Calu3 (cell line): ENCODE measurements around the gene CLCN7. TPM values are rescaled to one million over a fixed set of nuclear protein-coding genes. Genes with fewer than 3 reads are reported as not detected.

Experiments
- BruUV-seq: library from RNA; stranded (reverse); fragments of 400-500 nt; replicated peaks from 2 replicates; lab custom pipeline; 2021; lab: Mats Ljungman, UMichigan
- CTCF ChIA-PET: fragments of 300-600 bp; sonication (Branson Sonifier 250); formaldehyde crosslinking; loops from one replicate; lab custom pipeline; 2022; ENCODE audit warnings: antibody characterized with exemption; lab: Charles Lee
- DNase-seq: peaks from one replicate; pipeline ENCODE4 v3.0.0; 2022
- H3K27ac Mint-ChIP-seq: one replicate; pipeline ENCODE4 v1.8.0; 2022; ENCODE audit warnings: mixed read lengths; ENCODE audit not compliant: unreplicated experiment
- H3K27me3 Mint-ChIP-seq: one replicate; pipeline ENCODE4 v1.8.0; 2022; ENCODE audit warnings: mixed read lengths; ENCODE audit not compliant: unreplicated experiment
- H3K36me3 Mint-ChIP-seq: one replicate; pipeline ENCODE4 v1.8.0; 2022; ENCODE audit warnings: mild to moderate bottlenecking, moderate library complexity, mixed read lengths; ENCODE audit not compliant: insufficient read depth, unreplicated experiment
- H3K4me1 Mint-ChIP-seq: one replicate; pipeline ENCODE4 v1.8.0; 2022; ENCODE audit warnings: mild to moderate bottlenecking, low read depth, mixed read lengths; ENCODE audit not compliant: unreplicated experiment
- H3K4me3 Mint-ChIP-seq: one replicate; pipeline ENCODE4 v1.8.0; 2022; ENCODE audit warnings: mild to moderate bottlenecking, low read depth, moderate library complexity, mixed read lengths; ENCODE audit not compliant: unreplicated experiment
- H3K9me3 Mint-ChIP-seq: one replicate; pipeline ENCODE4 v1.8.0; 2022; ENCODE audit warnings: low read depth, mixed read lengths; ENCODE audit not compliant: unreplicated experiment
- CTCF ChIP-seq: fragments of 200-600 bp; IDR thresholded peaks from one replicate; pipeline ENCODE4 v1.8.0; 2022; ENCODE audit warnings: antibody characterized with exemption; ENCODE audit not compliant: unreplicated experiment
- intact Hi-C: fragments of 100-400 bp; cut with micrococcal nuclease; formaldehyde crosslinking; loops from one replicate; pipeline ENCODE4 v1.10.0; 2022; ENCODE audit not compliant: unreplicated experiment
- total RNA-seq: library from RNA; stranded (reverse); gene quantifications from 2 replicates; pipeline ENCODE4 v1.2.3, GENCODE V29; 2022

CLCN7 gene
- total RNA-seq, 1 experiment from 2014 or later = 117 TPM

GRCh38 chr16:1489077-1489476, 14.2 kb upstream of the CLCN7 start:
- CTCF ChIA-PET = interaction anchor here (0.6 kb wide), 1 partner anchor 459 kb away, joined by 4 read pairs; no protein-coding TSS in a partner anchor
- Mint-ChIP-seq H3K9me3 (no peaks in the 10 kb centered on the region), H3K4me3 (no peak overlapping the region), H3K4me1 (peaks cover 7% of the 10 kb centered on the region), H3K27ac (no peak overlapping the region), H3K36me3 (peaks cover 16% of the 10 kb centered on the region), H3K27me3 (peaks cover 24% of the 10 kb centered on the region)
- TF ChIP-seq CTCF = no peak
- DNase-seq = no peak
- no TSS peak for BruUV-seq
- intact Hi-C loops = no loop called here

GRCh38 chr16:1488619-1489018, 13.8 kb upstream of the CLCN7 start, which contains the start of gene PTX4:
Gene PTX4, minus strand, starts transcription at chr16:1488944. Its CDS starts 35 bp downstream, at chr16:1488909.
- BruUV-seq = no TSS peak
- DNase-seq = no peak
- TF ChIP-seq CTCF = no peak
- Mint-ChIP-seq H3K27ac (no peak within 1 kb of the TSS), H3K4me1 (peaks cover 7% of the 10 kb centered on the region), H3K9me3 (no peaks in the 10 kb centered on the region), H3K36me3 (peaks cover 11% of the 10 kb centered on the region), H3K4me3 (no peak within 1 kb of the TSS), H3K27me3 (peaks cover 29% of the 10 kb centered on the region)
- CTCF ChIA-PET = interaction anchor here (0.6 kb wide), 1 partner anchor 458 kb away, joined by 4 read pairs; no protein-coding TSS in a partner anchor
- intact Hi-C loops = no loop called here

- no peak overlapping the region for H3K4me3 Mint-ChIP-seq
- no peak for TF ChIP-seq CTCF
- peaks cover 6% of the 10 kb centered on the region for H3K36me3 Mint-ChIP-seq
- CTCF ChIA-PET = interaction anchor here (0.6 kb wide), 1 partner anchor 458 kb away, joined by 4 read pairs; no protein-coding TSS in a partner anchor
- intact Hi-C loops = no loop called here
- no peak for DNase-seq
- peaks cover 7% of the 10 kb centered on the region for H3K4me1 Mint-ChIP-seq
- H3K27me3 Mint-ChIP-seq = peaks cover 33% of the 10 kb centered on the region
- no peaks in the 10 kb centered on the region for H3K9me3 Mint-ChIP-seq
- no TSS peak for BruUV-seq
- no peak overlapping the region for H3K27ac Mint-ChIP-seq
Observed at GRCh38 chr16:1488054-1488601, 13.3 kb upstream of the CLCN7 start.

- intact Hi-C loops = no loop called here
- CTCF ChIA-PET = no interaction called here
- peaks cover 40% of the 10 kb centered on the region for H3K27me3 Mint-ChIP-seq
Observed at GRCh38 chr16:1487395-1488053, 12.7 kb upstream of the CLCN7 start.

More at GRCh38 chr16:1487395-1488053, 12.7 kb upstream of the CLCN7 start:
- H3K9me3 Mint-ChIP-seq = no peaks in the 10 kb centered on the region
- H3K4me1 Mint-ChIP-seq = peaks cover 2% of the 10 kb centered on the region
- no peak overlapping the region for H3K27ac Mint-ChIP-seq
- TF ChIP-seq CTCF = no peak
- no peak overlapping the region for H3K4me3 Mint-ChIP-seq
- no peak for DNase-seq
- no TSS peak for BruUV-seq
- H3K36me3 Mint-ChIP-seq = peaks cover under 1% of the 10 kb centered on the region
